CD4-positive, alpha-beta T cell treated with Interleukin-10 for 1 hour (primary cell): ENCODE measurements around the gene MC1R.
"Not testable (repeated sequence)": the region's sequence is repeated elsewhere in the genome, so short reads cannot be mapped to it uniquely, and the experiment has no call there.

Experiments
- DNase-seq: peaks from one replicate; pipeline ENCODE4 v3.0.0-alpha.2; 2020

MC1R gene

DNA sequence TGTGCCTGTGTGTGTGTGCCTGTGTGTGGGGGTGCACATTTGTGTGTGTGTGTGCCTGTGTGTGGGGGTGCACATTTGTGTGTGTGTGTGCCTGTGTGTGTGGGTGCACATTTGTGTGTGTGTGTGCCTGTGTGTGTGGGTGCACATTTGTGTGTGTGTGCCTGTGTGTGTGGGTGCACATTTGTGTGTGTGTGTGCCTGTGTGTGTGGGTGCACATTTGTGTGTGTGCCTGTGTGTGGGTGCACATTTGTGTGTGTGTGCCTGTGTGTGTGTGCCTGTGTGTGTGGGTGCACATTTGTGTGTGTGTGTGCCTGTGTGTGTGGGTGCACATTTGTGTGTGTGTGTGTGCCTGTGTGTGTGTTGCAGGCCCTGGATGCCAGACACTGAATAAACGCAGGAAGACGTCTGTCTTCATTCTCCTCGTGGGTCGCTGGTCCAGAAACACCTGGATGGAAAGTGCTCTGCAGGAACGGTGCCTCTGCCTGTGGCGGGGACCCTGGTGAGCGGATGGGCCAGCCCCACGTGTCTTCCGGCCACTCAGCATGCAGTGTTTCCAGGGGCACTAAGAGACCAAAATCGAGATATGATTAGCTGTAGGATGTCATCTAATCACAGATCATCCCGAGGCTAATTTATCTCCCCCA is 3.9 kb upstream of the MC1R start:
- not testable (repeated sequence) for DNase-seq

DNA sequence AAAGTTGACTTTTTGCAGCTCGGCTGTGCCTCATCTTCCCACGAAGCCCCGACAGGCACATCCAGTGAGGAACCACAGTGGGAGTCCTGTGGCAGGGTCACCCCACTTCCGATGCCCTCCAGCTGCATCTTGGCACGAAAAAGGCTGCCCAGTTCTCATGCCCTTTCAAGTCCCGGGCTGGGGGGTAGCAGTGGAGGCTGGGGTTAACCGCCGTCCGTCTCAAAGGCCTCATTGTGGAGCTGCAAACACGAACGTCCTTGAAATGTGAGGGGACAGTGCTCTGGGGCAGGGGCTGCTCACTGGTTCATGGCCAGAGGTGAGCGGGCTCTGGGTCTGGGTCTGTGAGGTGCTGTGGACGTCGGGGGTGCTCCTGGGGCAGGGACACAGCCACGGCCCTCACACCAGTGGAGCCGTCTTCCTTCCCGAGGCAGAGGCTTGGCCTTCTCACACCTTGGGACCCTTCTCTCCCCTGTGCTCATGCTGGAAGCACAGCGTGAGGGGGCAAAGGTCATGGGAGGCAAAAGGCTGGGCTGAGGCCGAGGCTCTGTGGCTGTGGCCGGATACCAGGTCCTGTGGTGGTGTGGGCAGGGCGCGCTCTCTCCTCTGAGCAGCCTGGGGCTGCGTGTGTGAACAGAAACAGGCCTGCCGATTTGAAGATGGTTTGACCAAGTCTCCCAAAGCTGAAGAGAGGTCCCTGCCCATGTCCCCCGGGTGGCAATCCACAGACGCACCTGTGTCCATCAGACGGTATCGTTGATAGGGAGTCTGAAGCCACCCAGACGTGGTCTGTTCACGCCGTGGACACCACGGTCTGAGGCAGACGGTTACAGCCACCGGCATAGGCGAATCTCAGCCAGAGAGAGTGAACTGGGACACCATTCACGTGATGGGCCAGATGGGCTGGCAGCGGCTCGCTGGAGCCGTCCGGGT is 3.1 kb upstream of the MC1R start:
- DNase-seq: no peak

DNA sequence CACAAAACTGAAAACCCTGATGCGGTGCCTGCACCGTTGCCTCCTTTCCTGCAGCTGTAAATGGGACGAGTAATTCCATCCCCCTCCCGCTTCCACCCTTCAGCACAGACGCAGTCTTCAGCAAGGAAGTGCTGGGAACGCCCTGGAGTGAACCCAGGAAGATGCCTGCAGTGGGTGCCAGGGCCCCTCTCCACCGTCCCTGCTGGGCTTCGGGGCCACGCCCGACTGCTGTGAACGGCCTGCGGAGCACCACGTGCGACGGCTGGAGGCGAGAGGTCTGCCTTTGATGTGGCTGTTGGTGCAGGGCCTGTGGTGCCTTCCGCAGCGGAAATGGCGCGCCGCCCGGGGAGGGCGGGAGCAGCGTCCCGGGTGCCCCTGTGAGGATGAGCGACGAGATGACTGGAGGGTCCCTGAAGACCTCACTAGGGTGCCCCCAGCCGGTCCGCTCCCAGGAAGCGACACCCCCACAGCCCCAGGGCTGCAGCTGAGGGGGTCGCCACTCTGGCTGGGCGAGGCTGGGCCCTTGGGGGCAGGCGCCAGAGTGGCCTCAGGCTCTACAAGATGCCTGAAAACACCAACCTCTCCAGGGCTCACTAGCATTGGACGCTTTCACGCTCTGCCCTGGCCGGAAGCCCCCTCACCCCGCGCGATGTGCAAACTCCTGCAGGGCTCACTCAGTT is 749 bp upstream of the MC1R start:
- peak; percentile 83 for DNase-seq

DNA sequence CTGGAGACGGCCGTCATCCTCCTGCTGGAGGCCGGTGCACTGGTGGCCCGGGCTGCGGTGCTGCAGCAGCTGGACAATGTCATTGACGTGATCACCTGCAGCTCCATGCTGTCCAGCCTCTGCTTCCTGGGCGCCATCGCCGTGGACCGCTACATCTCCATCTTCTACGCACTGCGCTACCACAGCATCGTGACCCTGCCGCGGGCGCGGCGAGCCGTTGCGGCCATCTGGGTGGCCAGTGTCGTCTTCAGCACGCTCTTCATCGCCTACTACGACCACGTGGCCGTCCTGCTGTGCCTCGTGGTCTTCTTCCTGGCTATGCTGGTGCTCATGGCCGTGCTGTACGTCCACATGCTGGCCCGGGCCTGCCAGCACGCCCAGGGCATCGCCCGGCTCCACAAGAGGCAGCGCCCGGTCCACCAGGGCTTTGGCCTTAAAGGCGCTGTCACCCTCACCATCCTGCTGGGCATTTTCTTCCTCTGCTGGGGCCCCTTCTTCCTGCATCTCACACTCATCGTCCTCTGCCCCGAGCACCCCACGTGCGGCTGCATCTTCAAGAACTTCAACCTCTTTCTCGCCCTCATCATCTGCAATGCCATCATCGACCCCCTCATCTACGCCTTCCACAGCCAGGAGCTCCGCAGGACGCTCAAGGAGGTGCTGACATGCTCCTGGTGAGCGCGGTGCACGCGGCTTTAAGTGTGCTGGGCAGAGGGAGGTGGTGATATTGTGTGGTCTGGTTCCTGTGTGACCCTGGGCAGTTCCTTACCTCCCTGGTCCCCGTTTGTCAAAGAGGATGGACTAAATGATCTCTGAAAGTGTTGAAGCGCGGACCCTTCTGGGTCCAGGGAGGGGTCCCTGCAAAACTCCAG is 1.1 kb downstream of the MC1R start:
- DNase-seq: no peak

DNA sequence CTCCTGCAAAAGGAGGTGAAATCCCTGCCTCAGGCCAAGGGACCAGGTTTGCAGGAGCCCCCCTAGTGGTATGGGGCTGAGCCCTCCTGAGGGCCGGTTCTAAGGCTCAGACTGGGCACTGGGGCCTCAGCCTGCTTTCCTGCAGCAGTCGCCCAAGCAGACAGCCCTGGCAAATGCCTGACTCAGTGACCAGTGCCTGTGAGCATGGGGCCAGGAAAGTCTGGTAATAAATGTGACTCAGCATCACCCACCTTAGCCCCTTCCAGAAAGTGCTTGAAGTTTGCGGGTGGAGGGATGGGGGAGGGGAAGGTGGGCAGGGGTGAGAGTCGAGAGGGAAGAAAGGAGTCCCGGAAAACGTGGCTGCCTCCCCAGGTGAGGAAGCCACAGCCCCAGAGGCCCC is 2.1 kb downstream of the MC1R start:
- no peak for DNase-seq

DNA sequence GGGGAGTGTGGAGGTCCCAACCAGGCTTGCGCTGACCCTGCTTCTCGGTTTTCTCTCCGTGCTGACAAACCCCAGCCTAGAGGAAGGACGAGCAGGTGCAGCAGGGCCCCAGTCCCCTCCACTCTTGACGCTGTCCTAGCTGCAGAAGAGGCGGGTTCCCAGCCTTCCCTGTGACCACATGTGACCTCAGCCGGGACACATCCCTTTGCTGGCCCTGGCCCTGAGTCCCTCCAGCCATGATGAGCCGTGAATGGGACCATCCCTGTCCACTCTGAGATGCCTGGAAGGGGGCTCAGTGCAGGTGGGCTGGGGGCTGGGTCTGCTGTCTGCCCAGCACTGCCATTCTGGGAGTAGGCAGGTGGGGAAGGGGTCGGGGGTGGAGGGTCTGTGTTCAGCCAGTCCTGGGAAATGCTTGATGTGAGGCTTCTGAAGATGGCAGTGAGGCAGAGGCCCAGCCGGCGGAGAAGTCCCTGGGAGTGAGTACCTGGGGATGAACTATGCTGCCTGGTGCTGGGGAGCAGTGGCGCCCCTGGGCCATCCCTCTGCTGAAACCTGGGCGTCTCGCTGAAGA is 2.6 kb downstream of the MC1R start:
- no peak for DNase-seq

DNA sequence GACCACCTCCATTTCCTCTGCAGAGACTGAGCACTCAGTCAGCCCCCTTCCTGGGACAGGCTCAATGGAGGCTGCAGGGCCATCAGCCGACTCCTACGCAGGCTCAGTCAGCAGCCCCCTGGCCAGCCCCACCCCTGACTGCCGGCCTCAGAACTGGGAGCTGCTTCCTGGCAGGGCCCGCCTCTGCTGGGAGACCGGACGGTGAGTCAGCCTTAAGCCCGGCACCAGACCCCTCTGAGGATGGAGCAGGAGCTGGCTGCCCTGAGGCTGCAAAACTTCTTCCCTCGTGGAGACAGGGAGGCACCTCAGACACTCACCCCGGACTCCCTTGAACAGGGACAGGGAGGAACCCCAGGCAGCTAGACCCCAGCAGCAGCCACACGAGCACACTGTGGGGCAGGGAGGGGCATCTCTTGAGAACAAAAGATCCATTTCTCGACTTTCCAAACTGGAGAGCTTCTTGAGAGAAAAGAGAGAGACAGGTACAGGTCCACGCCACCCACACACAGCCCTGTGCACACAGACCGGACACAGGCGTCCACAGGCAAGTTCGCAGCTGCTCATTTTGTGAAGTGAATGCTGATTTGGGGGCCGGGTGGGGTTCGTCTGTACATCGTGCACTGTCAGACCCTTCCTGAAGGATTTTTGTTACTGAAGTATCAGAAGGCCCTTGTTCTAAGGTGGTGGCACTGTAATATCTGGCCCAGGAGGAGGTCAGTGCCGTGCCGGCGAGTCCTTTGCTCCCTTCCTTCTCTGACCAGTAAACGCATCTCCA is 3.2 kb downstream of the MC1R start:
- no peak for DNase-seq

DNA sequence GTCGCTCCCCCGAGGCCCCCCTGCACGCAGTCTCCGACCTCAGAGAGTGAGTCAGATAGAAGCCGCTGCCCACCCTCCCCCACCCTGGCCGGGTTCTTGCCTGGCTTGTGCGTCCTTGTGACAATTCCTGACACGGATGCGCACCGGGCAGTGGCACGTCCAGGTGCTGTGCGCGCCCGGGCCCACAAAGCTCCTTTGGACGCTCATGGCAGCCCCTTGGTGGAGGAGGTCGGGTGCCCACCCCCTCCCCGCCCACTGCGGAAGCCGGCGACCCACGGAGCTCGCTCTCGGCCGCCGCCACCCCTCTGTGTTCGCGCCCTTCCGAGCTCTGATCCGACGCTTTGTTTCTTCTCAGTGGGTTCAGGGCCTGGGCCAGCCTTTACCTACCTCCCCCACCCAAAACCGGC is 3.8 kb downstream of the MC1R start:
- no peak for DNase-seq

DNA sequence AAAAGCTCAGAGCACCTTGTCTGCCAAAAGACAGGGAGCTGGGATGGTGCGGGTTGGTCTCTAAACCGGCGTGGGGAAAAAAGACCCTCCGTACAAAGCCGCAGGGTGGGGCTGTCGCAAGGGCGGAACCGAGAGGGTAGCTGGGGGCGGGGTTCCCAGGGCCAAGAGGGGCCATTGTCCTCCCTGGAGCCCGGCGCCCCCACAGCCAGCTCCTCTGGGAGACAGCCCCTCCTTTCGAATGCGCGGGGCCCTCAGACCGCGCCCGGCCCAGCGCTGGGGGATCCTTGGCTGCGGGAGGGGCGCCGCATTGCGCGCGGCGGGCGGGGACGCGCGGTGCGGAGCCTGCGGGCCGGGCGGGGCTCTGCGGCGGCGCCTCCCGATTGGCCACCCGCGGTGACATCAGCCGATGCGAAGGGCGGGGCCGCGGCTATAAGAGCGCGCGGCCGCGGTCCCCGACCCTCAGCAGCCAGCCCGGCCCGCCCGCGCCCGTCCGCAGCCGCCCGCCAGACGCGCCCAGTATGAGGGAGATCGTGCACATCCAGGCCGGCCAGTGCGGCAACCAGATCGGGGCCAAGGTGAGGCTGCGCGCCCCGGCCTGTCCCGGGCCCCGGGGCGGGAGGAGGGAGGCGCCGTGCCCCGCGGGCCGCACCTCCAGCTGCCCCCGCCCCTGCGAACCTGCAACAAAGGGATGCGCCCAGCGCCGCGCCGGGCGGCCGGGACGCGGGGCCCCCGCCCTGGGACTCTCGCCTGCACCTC is 4.4 kb downstream of the MC1R start, which contains the start of gene TUBB3:
Gene TUBB3, plus strand, starts transcription at position 459 of the 756 bp plus-strand sequence. Its CDS starts 60 bp downstream, at position 519.
- peak; percentile 37 for DNase-seq

DNA sequence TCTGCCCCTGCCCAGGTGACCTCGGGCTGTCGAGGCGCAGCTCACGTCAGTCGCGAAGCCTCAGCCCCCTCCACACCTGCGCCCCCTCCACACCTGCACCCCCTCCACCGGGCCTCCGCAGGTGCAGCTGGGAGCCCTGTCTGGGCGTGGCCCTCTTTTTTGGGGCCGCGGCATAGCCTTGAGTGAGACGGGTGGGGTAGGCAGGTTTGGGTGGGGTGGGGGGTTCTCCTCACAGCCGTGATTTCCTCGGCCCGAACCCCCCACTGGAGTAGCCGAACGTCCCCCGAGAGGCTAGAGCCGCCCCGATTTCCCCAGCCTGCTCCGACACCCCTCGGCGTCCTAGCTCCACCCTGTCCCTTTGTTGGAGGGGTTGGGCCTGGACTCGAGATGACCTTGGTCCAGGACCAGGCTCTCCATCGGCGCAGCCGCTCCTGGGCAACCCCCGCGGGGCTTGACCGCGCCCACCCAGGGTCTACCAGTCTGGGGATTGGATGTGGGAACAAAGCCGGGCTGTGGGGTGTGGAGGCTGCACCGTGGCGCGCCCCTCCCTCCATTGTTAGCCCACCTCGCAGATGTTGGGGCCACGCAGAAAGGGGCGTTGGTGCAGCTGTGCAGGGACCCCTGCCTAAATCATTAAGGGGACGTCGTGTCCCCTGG is 5.1 kb downstream of the MC1R start:
- DNase-seq: no peak

DNA sequence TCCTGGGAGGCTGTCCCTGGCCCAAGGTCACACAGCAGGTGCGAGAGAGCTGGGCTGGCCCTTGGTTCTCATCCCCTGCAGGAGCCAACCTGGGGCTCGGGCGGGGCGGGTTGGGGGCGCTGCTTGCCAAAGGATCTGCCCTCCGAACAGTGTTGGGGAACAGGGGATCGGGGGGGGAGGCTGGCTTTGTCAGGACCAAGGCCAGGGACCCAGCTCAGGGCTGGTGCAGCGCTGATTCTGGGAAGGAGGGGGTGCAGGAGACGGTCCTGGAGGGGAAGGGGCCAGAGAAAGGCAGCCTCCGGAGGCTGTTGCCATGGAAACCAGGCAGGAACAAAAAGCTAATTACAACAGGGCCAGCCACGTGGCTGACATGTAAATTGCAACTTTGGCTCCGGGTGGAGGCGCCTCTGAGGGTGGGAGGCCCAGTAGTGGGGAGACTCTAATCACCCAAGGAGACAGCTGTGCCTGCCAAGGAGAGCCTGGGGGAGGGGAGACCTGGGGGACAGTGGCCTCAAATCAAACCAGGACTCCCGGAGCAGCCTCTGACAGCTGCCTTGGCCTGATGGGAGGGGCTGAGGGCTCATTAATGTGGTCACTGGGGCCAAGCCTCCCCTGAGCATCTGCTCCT is 5.7 kb downstream of the MC1R start:
- peak; percentile 41 for DNase-seq

DNA sequence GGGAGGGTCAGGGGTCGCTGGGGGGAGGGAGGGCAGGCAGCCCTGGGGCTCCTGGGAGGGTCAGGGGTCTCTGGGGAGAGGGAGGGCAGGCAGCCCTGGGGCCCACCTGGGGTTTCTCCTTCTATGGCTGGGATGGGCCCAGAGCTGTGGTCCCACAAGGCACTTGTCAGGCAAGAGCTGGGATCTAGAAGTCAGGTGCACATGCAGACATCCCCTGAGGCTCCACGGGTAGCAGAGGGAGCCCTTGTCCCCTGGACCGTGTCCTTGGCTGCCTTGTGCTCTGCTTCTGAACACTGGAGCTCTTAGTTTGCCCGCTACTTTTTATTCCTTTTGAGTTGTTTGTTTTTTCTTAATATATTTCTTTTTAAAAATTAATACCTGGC is 6.3 kb downstream of the MC1R start:
- DNase-seq: no peak

DNA sequence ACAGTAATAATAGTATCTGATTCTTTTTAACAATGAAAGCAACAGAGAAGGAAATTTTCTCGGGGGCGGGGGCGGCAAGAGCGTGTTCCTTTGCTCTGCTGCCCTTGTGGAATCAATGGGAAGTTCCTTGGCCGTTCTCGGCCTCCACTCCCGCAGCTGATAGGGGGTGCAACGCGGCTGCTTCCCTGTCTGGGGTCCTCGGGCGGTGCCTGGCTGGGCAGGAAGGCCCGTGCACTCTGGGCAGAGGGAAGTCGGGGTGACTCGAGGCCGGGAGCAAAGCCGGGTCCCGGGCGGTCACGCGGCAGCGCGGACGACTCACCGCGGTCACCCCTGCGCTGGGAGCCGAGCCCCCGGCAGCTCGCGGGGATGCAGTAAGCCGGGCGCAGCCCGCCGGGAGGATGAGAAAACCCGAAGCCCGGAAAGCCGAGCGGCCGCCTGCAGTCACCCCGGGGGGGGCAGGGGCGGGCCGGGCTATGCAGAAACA is 7.0 kb downstream of the MC1R start:
- no peak for DNase-seq

DNA sequence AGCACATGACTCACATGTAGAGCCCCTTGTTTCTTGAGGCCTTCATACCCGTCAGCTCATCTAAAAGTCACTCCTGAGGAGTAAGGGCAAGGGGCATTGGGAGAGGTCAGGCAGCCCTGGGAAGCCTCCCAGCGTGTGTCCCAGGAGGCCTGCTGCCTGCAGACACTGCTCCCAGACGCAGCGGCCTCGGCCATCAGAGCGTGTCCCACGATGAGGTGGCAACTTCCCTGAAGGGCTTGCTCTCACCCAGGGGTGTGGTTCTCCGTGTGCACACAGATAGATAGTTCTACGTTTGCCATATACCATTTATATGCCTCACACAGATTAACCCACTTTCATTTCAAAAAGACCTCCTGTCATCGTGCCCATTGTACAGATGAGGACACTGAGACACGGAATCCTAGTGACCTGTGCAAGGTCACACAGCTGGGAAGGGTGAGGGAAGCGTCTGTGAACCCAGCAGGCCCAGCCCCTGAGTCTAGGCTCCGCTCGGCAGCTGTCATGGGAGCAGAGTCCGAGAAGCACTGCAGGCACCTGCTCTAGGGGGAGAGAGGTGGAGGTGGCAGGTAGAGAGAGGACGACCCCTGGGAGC is 12.7 kb downstream of the MC1R start:
- DNase-seq: no peak

DNA sequence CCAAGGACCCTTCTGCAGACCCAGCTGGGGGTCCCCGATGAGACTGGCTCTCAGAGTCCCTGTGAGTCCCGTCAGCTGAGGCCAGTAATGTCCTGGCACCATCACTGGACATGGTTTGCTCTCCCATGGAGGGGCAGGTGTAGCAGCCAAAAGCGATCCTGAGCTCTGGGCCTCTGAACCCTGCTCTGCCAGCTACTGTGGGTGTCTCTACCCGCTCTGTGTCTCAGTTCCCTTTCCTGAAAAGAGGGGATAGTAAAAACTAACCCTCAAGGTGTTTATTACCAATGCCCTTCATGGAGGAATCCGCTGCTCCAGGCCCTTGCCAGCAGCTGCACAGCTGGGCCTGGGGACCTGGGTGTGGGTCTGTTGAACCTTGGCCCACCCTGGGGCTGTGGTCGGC is 13.3 kb downstream of the MC1R start:
- DNase-seq: no peak

DNA sequence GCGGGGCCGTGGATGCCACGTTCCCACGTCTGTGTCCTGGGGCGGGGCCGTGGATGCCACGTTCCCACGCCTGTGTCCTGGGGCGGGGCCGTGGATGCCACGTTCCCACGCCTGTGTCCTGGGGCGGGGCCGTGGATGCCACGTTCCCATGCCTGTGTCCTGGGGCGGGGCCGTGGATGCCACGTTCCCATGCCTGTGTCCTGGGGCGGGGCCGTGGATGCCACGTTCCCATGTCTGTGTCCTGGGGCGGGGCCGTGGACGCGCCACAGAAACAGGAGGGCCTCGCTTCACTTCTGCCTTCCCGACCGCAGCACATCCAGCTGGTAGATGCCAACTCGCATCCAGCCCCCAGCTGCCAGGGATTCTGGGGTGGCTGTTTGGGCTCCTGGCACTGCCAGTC is 15.4 kb downstream of the MC1R start:
- not testable (repeated sequence) for DNase-seq

DNA sequence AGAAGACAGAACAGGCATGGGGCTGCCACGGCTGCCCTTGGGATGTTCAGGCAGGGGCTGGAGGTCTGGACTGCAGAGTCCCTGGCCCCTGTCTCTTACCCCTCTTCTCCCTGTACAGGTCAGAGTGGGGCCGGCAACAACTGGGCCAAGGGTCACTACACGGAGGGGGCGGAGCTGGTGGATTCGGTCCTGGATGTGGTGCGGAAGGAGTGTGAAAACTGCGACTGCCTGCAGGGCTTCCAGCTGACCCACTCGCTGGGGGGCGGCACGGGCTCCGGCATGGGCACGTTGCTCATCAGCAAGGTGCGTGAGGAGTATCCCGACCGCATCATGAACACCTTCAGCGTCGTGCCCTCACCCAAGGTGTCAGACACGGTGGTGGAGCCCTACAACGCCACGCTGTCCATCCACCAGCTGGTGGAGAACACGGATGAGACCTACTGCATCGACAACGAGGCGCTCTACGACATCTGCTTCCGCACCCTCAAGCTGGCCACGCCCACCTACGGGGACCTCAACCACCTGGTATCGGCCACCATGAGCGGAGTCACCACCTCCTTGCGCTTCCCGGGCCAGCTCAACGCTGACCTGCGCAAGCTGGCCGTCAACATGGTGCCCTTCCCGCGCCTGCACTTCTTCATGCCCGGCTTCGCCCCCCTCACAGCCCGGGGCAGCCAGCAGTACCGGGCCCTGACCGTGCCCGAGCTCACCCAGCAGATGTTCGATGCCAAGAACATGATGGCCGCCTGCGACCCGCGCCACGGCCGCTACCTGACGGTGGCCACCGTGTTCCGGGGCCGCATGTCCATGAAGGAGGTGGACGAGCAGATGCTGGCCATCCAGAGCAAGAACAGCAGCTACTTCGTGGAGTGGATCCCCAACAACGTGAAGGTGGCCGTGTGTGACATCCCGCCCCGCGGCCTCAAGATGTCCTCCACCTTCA is 16.2 kb downstream of the MC1R start:
- no peak for DNase-seq

DNA sequence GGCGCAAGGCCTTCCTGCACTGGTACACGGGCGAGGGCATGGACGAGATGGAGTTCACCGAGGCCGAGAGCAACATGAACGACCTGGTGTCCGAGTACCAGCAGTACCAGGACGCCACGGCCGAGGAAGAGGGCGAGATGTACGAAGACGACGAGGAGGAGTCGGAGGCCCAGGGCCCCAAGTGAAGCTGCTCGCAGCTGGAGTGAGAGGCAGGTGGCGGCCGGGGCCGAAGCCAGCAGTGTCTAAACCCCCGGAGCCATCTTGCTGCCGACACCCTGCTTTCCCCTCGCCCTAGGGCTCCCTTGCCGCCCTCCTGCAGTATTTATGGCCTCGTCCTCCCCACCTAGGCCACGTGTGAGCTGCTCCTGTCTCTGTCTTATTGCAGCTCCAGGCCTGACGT is 17.0 kb downstream of the MC1R start:
- DNase-seq: not testable (repeated sequence)
